ENCODE data around the gene SNX33. TPM values are rescaled to one million over a fixed set of nuclear protein-coding genes. Genes with fewer than 3 reads are reported as not detected.

The SNX33 gene, protein sequence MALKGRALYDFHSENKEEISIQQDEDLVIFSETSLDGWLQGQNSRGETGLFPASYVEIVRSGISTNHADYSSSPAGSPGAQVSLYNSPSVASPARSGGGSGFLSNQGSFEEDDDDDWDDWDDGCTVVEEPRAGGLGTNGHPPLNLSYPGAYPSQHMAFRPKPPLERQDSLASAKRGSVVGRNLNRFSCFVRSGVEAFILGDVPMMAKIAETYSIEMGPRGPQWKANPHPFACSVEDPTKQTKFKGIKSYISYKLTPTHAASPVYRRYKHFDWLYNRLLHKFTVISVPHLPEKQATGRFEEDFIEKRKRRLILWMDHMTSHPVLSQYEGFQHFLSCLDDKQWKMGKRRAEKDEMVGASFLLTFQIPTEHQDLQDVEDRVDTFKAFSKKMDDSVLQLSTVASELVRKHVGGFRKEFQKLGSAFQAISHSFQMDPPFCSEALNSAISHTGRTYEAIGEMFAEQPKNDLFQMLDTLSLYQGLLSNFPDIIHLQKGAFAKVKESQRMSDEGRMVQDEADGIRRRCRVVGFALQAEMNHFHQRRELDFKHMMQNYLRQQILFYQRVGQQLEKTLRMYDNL
- 12.9 to 18.5 TPM (median 16.1 TPM) in 5 replicates for total RNA-seq (2022; extraction: Qiagen RNA extraction; ENCODE audit: low read depth)

DNA sequence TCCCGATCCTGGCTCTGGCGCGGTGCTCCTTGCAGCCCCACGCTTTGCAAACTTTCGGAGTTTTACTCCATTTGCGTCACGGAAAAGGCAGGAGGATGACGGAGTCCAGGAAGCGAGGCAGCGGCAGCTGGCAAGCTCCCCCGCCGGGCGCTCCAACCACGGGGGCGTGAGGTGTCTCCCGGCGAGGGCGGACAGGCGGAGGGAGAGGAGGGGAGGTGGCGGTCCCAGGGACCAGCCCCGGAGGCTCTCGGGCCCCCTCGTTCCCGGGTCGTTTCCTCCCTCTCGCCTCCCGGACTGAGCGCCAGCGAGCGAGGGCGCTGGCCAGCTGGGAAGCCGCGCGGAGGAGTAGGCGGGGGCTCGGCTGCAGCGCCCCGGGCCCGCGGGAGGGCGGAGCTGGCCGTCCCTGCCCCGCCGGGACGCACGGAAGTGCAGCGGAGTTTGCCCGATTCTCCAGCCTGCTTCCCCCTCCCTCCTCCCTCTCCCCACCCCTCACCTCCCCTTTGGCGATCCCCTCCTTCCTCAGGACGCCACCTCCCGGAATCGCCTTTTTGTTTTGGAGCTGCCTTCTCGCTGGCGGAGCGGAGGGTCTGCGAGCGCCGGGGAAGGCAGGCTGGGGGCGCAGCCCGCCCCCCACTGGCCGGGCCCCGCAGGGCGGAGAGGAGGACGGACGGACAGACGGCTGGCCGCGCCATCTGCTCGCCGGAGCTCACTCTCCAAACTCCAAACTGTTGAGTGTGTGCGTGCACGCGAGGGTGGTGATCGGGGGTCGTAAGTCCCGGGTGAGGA, at the start of gene SNX33:
Gene SNX33 (plus strand): TSS at position 543 of the 786 bp plus-strand sequence. CDS start 1,191 bp downstream, outside the sequence.

DNA sequence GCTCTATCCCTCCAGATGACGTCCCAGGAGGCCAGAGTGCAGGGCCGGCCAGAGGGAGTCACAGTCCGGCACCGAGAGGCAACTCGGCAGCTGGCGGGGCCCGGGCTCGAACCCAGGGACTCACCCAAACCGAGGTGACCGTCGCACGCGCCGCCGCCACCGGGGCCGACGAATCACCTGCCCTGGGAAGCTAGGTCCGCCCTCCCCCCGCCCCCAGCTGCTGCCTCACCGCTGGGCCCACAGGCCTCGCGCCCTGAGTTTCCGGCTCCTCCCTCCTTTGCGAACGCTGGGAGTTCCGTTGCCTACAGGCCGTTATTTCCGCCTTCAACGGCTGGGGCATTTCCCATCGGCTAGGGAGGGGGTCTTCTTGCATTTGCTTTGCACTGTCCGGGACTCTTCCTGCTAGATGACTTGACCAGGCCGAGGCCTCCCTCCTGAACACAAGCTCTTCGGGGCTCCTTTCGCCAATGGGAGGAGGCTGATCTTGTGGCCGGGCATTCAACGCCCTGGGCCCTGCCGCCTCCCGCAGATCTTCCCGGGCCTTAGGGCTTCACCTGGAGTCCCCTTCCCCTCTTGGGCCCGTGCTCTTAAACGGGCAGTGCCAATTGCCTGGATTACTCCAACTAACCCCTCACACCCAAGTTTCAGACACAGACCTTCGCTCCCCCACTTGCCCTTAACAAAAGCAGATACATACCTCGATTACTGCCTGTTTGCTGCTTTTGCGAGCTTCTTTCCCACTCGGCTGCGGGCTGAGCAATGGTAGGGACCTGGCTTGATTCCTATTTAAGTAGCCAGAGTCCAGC, 22.0 kb upstream of the SNX33 start, which contains the start of gene SNUPN:
Gene SNUPN (minus strand): TSS at position 184 of the 806 bp plus-strand sequence. CDS start 4,674 bp downstream, outside the sequence.

DNA sequence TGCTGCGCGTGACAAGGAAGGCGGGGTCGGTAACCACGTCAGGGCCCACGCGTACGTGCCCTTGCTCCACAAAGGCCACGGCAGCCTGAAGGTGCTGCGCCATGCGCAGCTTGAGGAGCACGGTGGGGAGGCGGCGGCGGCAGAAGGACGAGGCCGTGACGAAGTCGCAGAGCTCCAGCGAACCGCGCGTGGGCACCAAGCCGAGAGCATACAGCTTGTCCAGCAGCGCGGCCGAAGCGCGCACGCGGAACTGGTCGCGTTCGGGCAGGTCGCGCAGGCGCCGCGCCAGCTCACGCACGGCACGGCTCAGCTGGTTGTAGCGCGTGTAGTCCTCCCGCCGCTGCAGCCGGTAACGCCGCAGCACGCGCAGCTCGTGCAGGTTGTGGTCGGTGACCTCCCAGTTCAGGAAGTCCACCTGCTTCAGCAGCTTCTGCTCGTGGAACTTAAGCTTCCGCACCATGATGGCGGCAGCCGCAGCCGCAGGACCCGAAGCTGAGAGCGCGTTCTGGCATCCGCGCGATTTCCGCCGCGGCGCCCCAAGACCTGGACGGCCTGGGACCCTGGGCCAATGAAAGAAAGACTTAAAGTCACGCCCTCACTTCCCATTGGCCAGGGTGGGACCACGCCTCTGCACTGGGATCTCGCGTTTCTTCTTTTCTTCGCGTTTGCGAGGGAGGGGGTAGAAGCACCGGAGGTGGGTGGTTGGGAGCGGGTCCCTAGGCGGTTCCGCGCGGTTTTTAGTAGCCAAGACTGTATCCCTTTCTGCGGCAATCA, 7.8 kb upstream of the SNX33 start, which contains the start of gene IMP3:
Gene IMP3 (minus strand): TSS at position 516 of the 774 bp plus-strand sequence. CDS start 56 bp downstream, at position 460.

Other genes with a start within 250 kb of the SNX33 start
- 29.2 to 38.7 TPM (median 36.8 TPM) in 5 replicates for gene SIN3A, start 196.2 kb upstream of the SNX33 start, total RNA-seq (2022; extraction: Qiagen RNA extraction; ENCODE audit: low read depth)
- 39.1 to 52.0 TPM (median 47.4 TPM) in 5 replicates for gene PTPN9, start 68.6 kb upstream of the SNX33 start, total RNA-seq (2022; extraction: Qiagen RNA extraction; ENCODE audit: low read depth)
- 30.8 to 33.7 TPM (median 32.2 TPM) in 5 replicates for gene SNUPN, start 22.2 kb upstream of the SNX33 start, total RNA-seq (2022; extraction: Qiagen RNA extraction; ENCODE audit: low read depth)
- 98.0 to 137 TPM (median 128 TPM) in 5 replicates for gene IMP3, start 7.7 kb upstream of the SNX33 start, total RNA-seq (2022; extraction: Qiagen RNA extraction; ENCODE audit: low read depth)
- gene CSPG4, start 64.9 kb downstream of the SNX33 start, total RNA-seq (2022; extraction: Qiagen RNA extraction; ENCODE audit: low read depth), result 0.08 to 0.13 TPM (median 0.11 TPM) in 5 replicates
- 33.6 to 45.6 TPM (median 38.1 TPM) in 5 replicates for gene UBE2Q2, start 195.5 kb downstream of the SNX33 start, total RNA-seq (2022; extraction: Qiagen RNA extraction; ENCODE audit: low read depth)

Data from A549 treated with DMSO at 1 μM for 4 hours (cell line).